Panc1 (cell line): Measurements from ENCODE around the gene NUMB. TPM values are rescaled to one million over a fixed set of nuclear protein-coding genes. Genes with fewer than 3 reads are reported as not detected.

Experiments used
- ATAC-seq: fragments of 200-7000 bp; cut with Tn5 transposase; 2 replicates; pipeline ENCODE4 v1.9.1; 2020; ENCODE audit warnings: mild to moderate bottlenecking, moderate library complexity
- BruUV-seq: library from RNA; stranded (reverse); fragments of 400-500 nt; replicated peaks from 2 replicates; lab custom pipeline; 2021; lab: Mats Ljungman, UMichigan
- CTCF ChIA-PET: fragments of 300-600 bp; sonication (Branson Sonifier 250); formaldehyde crosslinking; loops from one replicate; lab custom pipeline; 2022; ENCODE audit warnings: antibody characterized with exemption; lab: Charles Lee
- POLR2A ChIA-PET: fragments of 300-600 bp; sonication (Branson Sonifier 250); formaldehyde crosslinking; loops from one replicate; lab custom pipeline; 2022; ENCODE audit warnings: antibody characterized with exemption; lab: Charles Lee
- DNase-seq: peaks from one replicate; pipeline ENCODE4 v3.0.0-alpha.2; 2010; ENCODE audit warnings: low read depth, low spot score
- H3K27ac ChIP-seq: 2 replicates; pipeline ENCODE4 v1.5.1; 2011; ENCODE audit warnings: mild to moderate bottlenecking, low read length, inconsistent platforms
- H3K27me3 ChIP-seq: fragments of 200-500 bp; sonication (Bioruptor generic); 2 replicates; pipeline ENCODE4 v1.6.0; 2014; ENCODE audit warnings: low read length, inconsistent platforms; ENCODE audit not compliant: control insufficient read depth, insufficient read depth
- H3K36me3 ChIP-seq: fragments of 200-500 bp; sonication (Bioruptor generic); 2 replicates; pipeline ENCODE4 v1.5.1; 2014; ENCODE audit warnings: inconsistent platforms, mild to moderate bottlenecking, low read length, moderate library complexity; ENCODE audit not compliant: control insufficient read depth, insufficient read depth
- H3K4me1 ChIP-seq: 2 replicates; pipeline ENCODE4 v1.5.1; 2011; ENCODE audit warnings: inconsistent platforms, mild to moderate bottlenecking, low read length, moderate library complexity; ENCODE audit not compliant: control insufficient read depth, insufficient read depth
- H3K4me3 ChIP-seq, 2 experiments: 2 replicates each; pipeline ENCODE4 v1.5.1; 2011 to 2012; ENCODE audit warnings: low read depth in 2 of 2, low read length in 2 of 2, mild to moderate bottlenecking in 2 of 2, inconsistent platforms in 1 of 2, moderate library complexity in 1 of 2
- H3K9me3 ChIP-seq: fragments of 200-500 bp; sonication (Bioruptor generic); 2 replicates; pipeline ENCODE4 v1.5.1; 2014; ENCODE audit warnings: low read depth, mild to moderate bottlenecking, inconsistent platforms, low read length, moderate library complexity; ENCODE audit not compliant: control insufficient read depth, insufficient read depth
- CTCF ChIP-seq: fragments of 450-650 bp; IDR thresholded peaks from 2 replicates; pipeline ENCODE4 v1.5.1; 2017; ENCODE audit warnings: mild to moderate bottlenecking
- POLR2AphosphoS5 ChIP-seq: IDR thresholded peaks from 2 replicates; pipeline ENCODE4 v1.6.1; 2012; ENCODE audit warnings: mild to moderate bottlenecking, low read depth, low read length, moderate library complexity
- REST ChIP-seq, 2 experiments: IDR thresholded peaks; 2 replicates each; pipeline ENCODE4 v1.6.1; 2011 to 2012; ENCODE audit warnings: low read depth in 2 of 2, control low read depth in 1 of 2, low read length in 1 of 2, mild to moderate bottlenecking in 1 of 2, moderate library complexity in 1 of 2; ENCODE audit not compliant: insufficient read depth in 1 of 2
- SIN3A ChIP-seq: IDR thresholded peaks from 2 replicates; pipeline ENCODE4 v1.6.1; 2012; ENCODE audit warnings: low read depth, mild to moderate bottlenecking, low read length, moderate library complexity, borderline replicate concordance; ENCODE audit not compliant: insufficient read depth
- TCF7L2 ChIP-seq: IDR thresholded peaks from 2 replicates; pipeline ENCODE4 v1.6.1; 2011; ENCODE audit warnings: mild to moderate bottlenecking, low read depth, low read length, inconsistent platforms
- in situ Hi-C: cut with HindIII; loops from 2 replicates; pipeline ENCODE4 v1.10.0; 2016; ENCODE audit warnings: low sequenced_read_pairs, low pct_unique_long_range_greater_than_20kb
- intact Hi-C: fragments of 100-400 bp; cut with micrococcal nuclease; formaldehyde crosslinking; loops from one replicate; pipeline ENCODE4 v1.10.0; 2022; ENCODE audit not compliant: unreplicated experiment
- total RNA-seq: library from RNA; stranded (reverse); gene quantifications from one replicate; pipeline ENCODE4 v1.2.1, GENCODE V29; 2021; ENCODE audit not compliant: unreplicated experiment

NUMB gene
- total RNA-seq, 1 experiment from 2014 or later, result 51.5 TPM

GRCh38 chr14:73249108-73249507, 209.2 kb downstream of the NUMB start:
- in situ Hi-C loops, result no loop called here
- ATAC-seq, result no peak
- Histone ChIP-seq H3K4me3 (no peak overlapping the region), H3K27ac (no peak overlapping the region), H3K9me3 (no peaks in the 10 kb centered on the region), H3K27me3 (no peaks in the 10 kb centered on the region), H3K4me1 (peaks cover 5% of the 10 kb centered on the region; the same call in 1 of the 2 replicates), H3K36me3 (no peaks in the 10 kb centered on the region)
- BruUV-seq, result no TSS peak
- DNase-seq, result no peak
- intact Hi-C loops, result no loop called here
- no peak for TF ChIP-seq SIN3A
- TF ChIP-seq POLR2AphosphoS5, result no peak
- no peak for TF ChIP-seq REST (IDR thresholded peaks at IDR 0.05; ENCODE audit: insufficient read depth in 1 of 2, low read depth in 2 of 2, low read length in 1 of 2)
- TF ChIP-seq CTCF, result no peak
- TF ChIP-seq TCF7L2, result no peak
- CTCF ChIA-PET, result no interaction called here
- POLR2A ChIA-PET, result no interaction called here

- POLR2A ChIA-PET, result no interaction called here
- Histone ChIP-seq H3K36me3 (no peaks in the 10 kb centered on the region), H3K4me3 (no peak overlapping the region), H3K27ac (no peak overlapping the region), H3K27me3 (no peaks in the 10 kb centered on the region), H3K9me3 (no peaks in the 10 kb centered on the region), H3K4me1 (peaks cover 5% of the 10 kb centered on the region; the same call in 1 of the 2 replicates)
- no TSS peak for BruUV-seq
- DNase-seq, result no peak
- ATAC-seq, result no peak
- intact Hi-C loops, result no loop called here
- no peak for TF ChIP-seq REST (IDR thresholded peaks at IDR 0.05; ENCODE audit: insufficient read depth in 1 of 2, low read depth in 2 of 2, low read length in 1 of 2)
- CTCF ChIA-PET, result no interaction called here
- in situ Hi-C loops, result no loop called here
These were observed 210.1 kb downstream of the NUMB start for GRCh38 chr14:73248108-73248868.
